MM.1S (cell line): ENCODE data around the gene PPP2R5C.

Experiments used
- EZH2 ChIP-seq: fragments of 300-600 bp; sonication (generic); optimal IDR thresholded peaks from 2 replicates; pipeline ENCODE3; 2017; ENCODE audit warnings: low read depth, mild to moderate bottlenecking, antibody characterized with exemption, low read length, mixed read lengths
- TF ChIP-seq, protein P1 (sequence below): fragments of 300-600 bp; sonication (generic); IDR thresholded peaks from 2 replicates; pipeline ENCODE4 v1.5.1; 2016; ENCODE audit warnings: antibody characterized with exemption, low read length, mixed read lengths

DNA sequence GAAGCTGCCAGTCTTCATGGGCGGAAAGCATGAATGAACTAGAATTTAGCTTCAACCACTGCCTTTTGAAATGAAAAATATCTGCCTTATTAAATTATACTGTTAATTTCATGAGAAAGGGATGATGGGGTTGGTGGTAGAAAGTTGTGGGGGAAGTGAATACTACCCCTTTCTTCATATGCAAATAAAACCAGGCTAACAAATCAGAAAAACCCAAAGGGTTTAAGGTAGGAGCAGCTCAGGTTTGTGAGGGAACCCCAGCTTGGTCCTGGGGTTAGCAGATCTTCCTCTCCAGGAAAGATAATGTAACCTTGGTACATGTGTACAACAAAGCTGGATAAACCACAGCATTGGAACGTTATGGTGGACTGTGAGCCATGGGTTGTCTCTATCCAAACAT is 84.0 kb downstream of the PPP2R5C start:
- TF ChIP-seq, protein P1, sequence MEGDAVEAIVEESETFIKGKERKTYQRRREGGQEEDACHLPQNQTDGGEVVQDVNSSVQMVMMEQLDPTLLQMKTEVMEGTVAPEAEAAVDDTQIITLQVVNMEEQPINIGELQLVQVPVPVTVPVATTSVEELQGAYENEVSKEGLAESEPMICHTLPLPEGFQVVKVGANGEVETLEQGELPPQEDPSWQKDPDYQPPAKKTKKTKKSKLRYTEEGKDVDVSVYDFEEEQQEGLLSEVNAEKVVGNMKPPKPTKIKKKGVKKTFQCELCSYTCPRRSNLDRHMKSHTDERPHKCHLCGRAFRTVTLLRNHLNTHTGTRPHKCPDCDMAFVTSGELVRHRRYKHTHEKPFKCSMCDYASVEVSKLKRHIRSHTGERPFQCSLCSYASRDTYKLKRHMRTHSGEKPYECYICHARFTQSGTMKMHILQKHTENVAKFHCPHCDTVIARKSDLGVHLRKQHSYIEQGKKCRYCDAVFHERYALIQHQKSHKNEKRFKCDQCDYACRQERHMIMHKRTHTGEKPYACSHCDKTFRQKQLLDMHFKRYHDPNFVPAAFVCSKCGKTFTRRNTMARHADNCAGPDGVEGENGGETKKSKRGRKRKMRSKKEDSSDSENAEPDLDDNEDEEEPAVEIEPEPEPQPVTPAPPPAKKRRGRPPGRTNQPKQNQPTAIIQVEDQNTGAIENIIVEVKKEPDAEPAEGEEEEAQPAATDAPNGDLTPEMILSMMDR, result no peak
- no peak for TF ChIP-seq EZH2
